Endothelial cell of umbilical vein (primary cell): Measurements from ENCODE around the gene RANBP1.

ENCODE experiments used
- MAX ChIP-seq: IDR thresholded peaks from 2 replicates; pipeline ENCODE4 v1.6.1; 2011; ENCODE audit not compliant: insufficient read depth, insufficient read length
- TF ChIP-seq, protein P1 (sequence below), 2 donors: IDR thresholded peaks; 1 replicate in 1 of 2; 2 replicates in 1 of 2; pipeline ENCODE4 v1.5.1; 2011; ENCODE audit warnings: low read length in 2 of 2, mild to moderate bottlenecking in 2 of 2, moderate library complexity in 2 of 2, control low read depth in 1 of 2, inconsistent platforms in 1 of 2, low read depth in 1 of 2; ENCODE audit not compliant: insufficient read depth in 1 of 2; ENCODE audit errors: extremely low read depth in 1 of 2

- TF ChIP-seq MAX, result no peak
- TF ChIP-seq, protein P1, sequence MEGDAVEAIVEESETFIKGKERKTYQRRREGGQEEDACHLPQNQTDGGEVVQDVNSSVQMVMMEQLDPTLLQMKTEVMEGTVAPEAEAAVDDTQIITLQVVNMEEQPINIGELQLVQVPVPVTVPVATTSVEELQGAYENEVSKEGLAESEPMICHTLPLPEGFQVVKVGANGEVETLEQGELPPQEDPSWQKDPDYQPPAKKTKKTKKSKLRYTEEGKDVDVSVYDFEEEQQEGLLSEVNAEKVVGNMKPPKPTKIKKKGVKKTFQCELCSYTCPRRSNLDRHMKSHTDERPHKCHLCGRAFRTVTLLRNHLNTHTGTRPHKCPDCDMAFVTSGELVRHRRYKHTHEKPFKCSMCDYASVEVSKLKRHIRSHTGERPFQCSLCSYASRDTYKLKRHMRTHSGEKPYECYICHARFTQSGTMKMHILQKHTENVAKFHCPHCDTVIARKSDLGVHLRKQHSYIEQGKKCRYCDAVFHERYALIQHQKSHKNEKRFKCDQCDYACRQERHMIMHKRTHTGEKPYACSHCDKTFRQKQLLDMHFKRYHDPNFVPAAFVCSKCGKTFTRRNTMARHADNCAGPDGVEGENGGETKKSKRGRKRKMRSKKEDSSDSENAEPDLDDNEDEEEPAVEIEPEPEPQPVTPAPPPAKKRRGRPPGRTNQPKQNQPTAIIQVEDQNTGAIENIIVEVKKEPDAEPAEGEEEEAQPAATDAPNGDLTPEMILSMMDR (IDR thresholded peaks at IDR 0.05; ENCODE audit: extremely low read depth in 1 of 2, insufficient read depth in 1 of 2, low read depth in 1 of 2, low read length in 2 of 2), result no peak
These were observed 29.4 kb downstream of the RANBP1 start for GRCh38 chr22:20145206-20145831.
